Caco-2 (cell line): ENCODE data around the gene TCOF1. TPM values are rescaled to one million over a fixed set of nuclear protein-coding genes. Genes with fewer than 3 reads are reported as not detected.

Experiments
- BruUV-seq: library from RNA; stranded (reverse); fragments of 400-500 nt; replicated peaks from 2 replicates; lab custom pipeline; 2021; lab: Mats Ljungman, UMichigan
- CTCF ChIA-PET: fragments of 300-600 bp; sonication (Branson Sonifier 250); formaldehyde crosslinking; loops from one replicate; lab custom pipeline; 2022; ENCODE audit warnings: antibody characterized with exemption; lab: Charles Lee
- POLR2A ChIA-PET: fragments of 300-600 bp; sonication (Branson Sonifier 250); formaldehyde crosslinking; loops from one replicate; lab custom pipeline; 2022; ENCODE audit warnings: antibody characterized with exemption; lab: Charles Lee
- DNase-seq, 2 experiments: peaks; one replicate each; pipeline versions ENCODE4 v3.0.0 to v3.0.0-alpha.2; 2020 to 2022
- H3K27me3 ChIP-seq: replicated peaks from 2 replicates; pipeline ENCODE4 v1.6.0; 2011; ENCODE audit warnings: low read length; ENCODE audit not compliant: control insufficient read depth, insufficient read depth
- H3K36me3 ChIP-seq: 2 replicates; pipeline ENCODE4 v1.5.1; 2011; ENCODE audit warnings: low read length; ENCODE audit not compliant: control insufficient read depth, insufficient read depth
- H3K4me1 ChIP-seq: fragments of 250-450 bp; sonication (Bioruptor Pico); 2 replicates; pipeline ENCODE4 v1.5.1; 2020; ENCODE audit warnings: mild to moderate bottlenecking
- H3K4me3 ChIP-seq: 2 replicates; pipeline ENCODE4 v1.5.1; 2011; ENCODE audit warnings: low read depth, mild to moderate bottlenecking, control low read depth, low read length
- H3K9me3 ChIP-seq: fragments of 250-450 bp; sonication (Bioruptor Pico); 2 replicates; pipeline ENCODE4 v1.5.1; 2020; ENCODE audit warnings: mild to moderate bottlenecking, moderate library complexity
- H3K27ac Mint-ChIP-seq: one replicate; pipeline ENCODE4 v1.8.0; 2022; ENCODE audit warnings: mixed read lengths; ENCODE audit not compliant: unreplicated experiment
- H3K27me3 Mint-ChIP-seq: one replicate; pipeline ENCODE4 v1.8.0; 2022; ENCODE audit warnings: mixed read lengths; ENCODE audit not compliant: insufficient read depth, unreplicated experiment
- H3K36me3 Mint-ChIP-seq: one replicate; pipeline ENCODE4 v1.8.0; 2022; ENCODE audit warnings: mild to moderate bottlenecking, mixed read lengths; ENCODE audit not compliant: insufficient read depth, unreplicated experiment
- H3K4me1 Mint-ChIP-seq: one replicate; pipeline ENCODE4 v1.8.0; 2022; ENCODE audit warnings: low read depth, mixed read lengths; ENCODE audit not compliant: unreplicated experiment
- H3K4me3 Mint-ChIP-seq: one replicate; pipeline ENCODE4 v1.8.0; 2022; ENCODE audit warnings: mild to moderate bottlenecking, moderate library complexity, mixed read lengths; ENCODE audit not compliant: unreplicated experiment
- H3K9me3 Mint-ChIP-seq: one replicate; pipeline ENCODE4 v1.8.0; 2022; ENCODE audit warnings: mixed read lengths; ENCODE audit not compliant: unreplicated experiment
- CTCF ChIP-seq, 2 experiments: fragments of 200-600 bp in 1 of 2; IDR thresholded peaks; 1 replicate in 1 of 2; 2 replicates in 1 of 2; pipeline versions ENCODE4 v1.5.1 to v1.8.0; 2011 to 2022; ENCODE audit warnings: antibody characterized with exemption in 1 of 2, control low read depth in 1 of 2, inconsistent platforms in 1 of 2, low read depth in 1 of 2, low read length in 1 of 2, mild to moderate bottlenecking in 1 of 2, moderate library complexity in 1 of 2; ENCODE audit not compliant: insufficient read depth in 1 of 2, severe bottlenecking in 1 of 2, unreplicated experiment in 1 of 2
- intact Hi-C: fragments of 100-400 bp; cut with micrococcal nuclease; formaldehyde crosslinking; loops from one replicate; pipeline ENCODE4 v1.10.0; 2022; ENCODE audit not compliant: unreplicated experiment
- total RNA-seq: library from RNA; stranded (reverse); gene quantifications from 2 replicates; pipeline ENCODE4 v1.2.3, GENCODE V29; 2022

The TCOF1 gene
- total RNA-seq, 1 experiment from 2014 or later = 112 TPM

DNA sequence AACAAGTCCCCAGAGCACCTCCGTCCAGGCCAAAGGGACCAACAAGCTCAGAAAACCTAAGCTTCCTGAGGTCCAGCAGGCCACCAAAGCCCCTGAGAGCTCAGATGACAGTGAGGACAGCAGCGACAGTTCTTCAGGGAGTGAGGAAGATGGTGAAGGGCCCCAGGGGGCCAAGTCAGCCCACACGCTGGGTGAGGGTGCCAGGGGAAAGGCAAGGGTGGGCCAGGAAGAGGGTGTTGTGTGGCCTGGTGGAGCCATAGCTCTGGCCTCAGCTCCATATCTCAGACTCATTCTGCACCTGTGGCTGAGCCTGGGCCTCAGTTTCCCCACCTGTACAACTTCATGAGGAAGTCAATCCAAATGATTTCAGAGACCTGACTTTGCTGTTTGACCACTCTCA lies 34.5 kb downstream of the TCOF1 start:
- H3K9me3 Mint-ChIP-seq = no peaks in the 10 kb centered on the region
- BruUV-seq = no TSS peak
- H3K27me3 Mint-ChIP-seq = no peaks in the 10 kb centered on the region
- CTCF ChIA-PET = interaction anchor here (0.5 kb wide), 1 partner anchor 611 kb away, joined by 4 read pairs; no protein-coding TSS in a partner anchor
- H3K27me3 ChIP-seq = no peaks in the 10 kb centered on the region
- H3K9me3 ChIP-seq = no peaks in the 10 kb centered on the region
- no peak overlapping the region for H3K27ac Mint-ChIP-seq
- H3K36me3 ChIP-seq = peaks cover 5% of the 10 kb centered on the region
- no peak for TF ChIP-seq CTCF (IDR thresholded peaks at IDR 0.05; ENCODE audit: insufficient read depth in 1 of 2, low read depth in 1 of 2, low read length in 1 of 2, severe bottlenecking in 1 of 2, unreplicated experiment in 1 of 2)
- DNase-seq = no peak
- H3K36me3 Mint-ChIP-seq = peaks cover 78% of the 10 kb centered on the region
- POLR2A ChIA-PET = no interaction called here
- H3K4me3 ChIP-seq = no peak overlapping the region
- H3K4me3 Mint-ChIP-seq = no peak overlapping the region
- no peaks in the 10 kb centered on the region for H3K4me1 ChIP-seq
- intact Hi-C loops = no loop called here
- H3K4me1 Mint-ChIP-seq = no peaks in the 10 kb centered on the region

DNA sequence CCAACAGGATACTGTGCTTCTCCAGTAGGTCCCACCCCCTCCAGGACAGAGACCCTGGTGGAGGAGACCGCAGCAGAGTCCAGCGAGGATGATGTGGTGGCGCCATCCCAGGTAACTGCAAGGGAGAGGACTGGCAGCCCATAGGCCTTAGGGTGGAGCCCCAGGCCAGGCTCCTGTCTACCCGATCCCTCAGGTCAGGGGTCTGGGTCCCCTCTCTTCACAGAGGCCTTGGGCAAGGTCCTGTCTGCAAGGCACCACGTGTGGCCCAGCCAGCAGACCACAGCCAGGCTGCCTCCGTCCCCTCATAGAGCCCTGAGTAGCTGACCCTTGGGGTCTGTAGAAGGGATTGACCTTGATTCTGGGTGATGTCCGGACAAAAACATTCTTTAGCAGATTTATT lies 35.2 kb downstream of the TCOF1 start:
- no peaks in the 10 kb centered on the region for H3K4me1 Mint-ChIP-seq
- TF ChIP-seq CTCF (IDR thresholded peaks at IDR 0.05; ENCODE audit: insufficient read depth in 1 of 2, low read depth in 1 of 2, low read length in 1 of 2, severe bottlenecking in 1 of 2, unreplicated experiment in 1 of 2) = no peak
- Histone ChIP-seq H3K4me3 (no peak overlapping the region), H3K4me1 (no peaks in the 10 kb centered on the region), H3K36me3 (peaks cover 5% of the 10 kb centered on the region), H3K9me3 (no peaks in the 10 kb centered on the region), H3K27me3 (no peaks in the 10 kb centered on the region)
- intact Hi-C loops = no loop called here
- H3K4me3 Mint-ChIP-seq = no peak overlapping the region
- no peak overlapping the region for H3K27ac Mint-ChIP-seq
- POLR2A ChIA-PET = no interaction called here
- BruUV-seq = no TSS peak
- no peak for DNase-seq
- no peaks in the 10 kb centered on the region for H3K9me3 Mint-ChIP-seq
- CTCF ChIA-PET = no interaction called here
- no peaks in the 10 kb centered on the region for H3K27me3 Mint-ChIP-seq
- H3K36me3 Mint-ChIP-seq = peaks cover 85% of the 10 kb centered on the region

GRCh38 chr5:150393096-150393645 lies 35.7 kb downstream of the TCOF1 start:
- DNase-seq = no peak
- H3K9me3 ChIP-seq = no peaks in the 10 kb centered on the region
- Mint-ChIP-seq H3K9me3 (no peaks in the 10 kb centered on the region), H3K4me1 (no peaks in the 10 kb centered on the region), H3K27me3 (no peaks in the 10 kb centered on the region), H3K4me3 (no peak overlapping the region), H3K36me3 (peaks cover 87% of the 10 kb centered on the region), H3K27ac (no peak overlapping the region)
- no peak for TF ChIP-seq CTCF (IDR thresholded peaks at IDR 0.05; ENCODE audit: insufficient read depth in 1 of 2, low read depth in 1 of 2, low read length in 1 of 2, severe bottlenecking in 1 of 2, unreplicated experiment in 1 of 2)
- no peaks in the 10 kb centered on the region for H3K27me3 ChIP-seq
- CTCF ChIA-PET = no interaction called here
- POLR2A ChIA-PET = no interaction called here
- no peak overlapping the region for H3K4me3 ChIP-seq
- intact Hi-C loops = no loop called here
- H3K36me3 ChIP-seq = peaks cover 5% of the 10 kb centered on the region
- H3K4me1 ChIP-seq = no peaks in the 10 kb centered on the region
- BruUV-seq = no TSS peak
